ENCODE results near the gene ZNF883.

GRCh38 chr9:112971415-112971814, 40.6 kb downstream of the ZNF883 start:
- TF ChIP-seq ZNF274 (IDR thresholded peaks at IDR 0.05; ENCODE audit: borderline replicate concordance, extremely low read depth, low read length) (no peak), CTCF (IDR thresholded peaks at IDR 0.05; ENCODE audit: control extremely low read depth in 1 of 3, insufficient read depth in 1 of 3, low read depth in 1 of 3, low read length in 3 of 3) (peak; percentile 74 to 91 (median 83)), YY1 (IDR thresholded peaks at IDR 0.05; ENCODE audit: low read depth, low read length) (no peak), POLR2AphosphoS5 (IDR thresholded peaks at IDR 0.05; ENCODE audit: low read depth, low read length) (no peak), EP300 (IDR thresholded peaks at IDR 0.05; ENCODE audit: borderline replicate concordance in 1 of 2, low read depth in 2 of 2, low read length in 2 of 2) (no peak), KDM1A (IDR thresholded peaks at IDR 0.05; ENCODE audit: borderline replicate concordance, low read length) (no peak), TEAD4 (IDR thresholded peaks at IDR 0.05; ENCODE audit: low read depth, low read length) (no peak), SRF (IDR thresholded peaks at IDR 0.05; ENCODE audit: low read depth, low read length) (no peak), NRF1 (IDR thresholded peaks at IDR 0.05; ENCODE audit: low read depth, low read length) (no peak), RAD21 (IDR thresholded peaks at IDR 0.05 in 1 of 2, conservative IDR thresholded peaks at IDR 0.05 in 1 of 2; ENCODE audit: low read depth in 2 of 2, low read length in 2 of 2) (peak; percentile 68 to 77), RBBP5 (IDR thresholded peaks at IDR 0.05; ENCODE audit: borderline replicate concordance, low read depth, low read length) (no peak)
